Stimulated activated CD8-positive, alpha-beta memory T cell treated with anti-CD3 and anti-CD28 coated beads, Interleukin-12 subunit alpha, Interleukin-12 subunit beta, amount 100 ng/mL, for 1 hour (primary cell): ENCODE measurements around the gene CD4.

Experiments
- DNase-seq: peaks from one replicate; pipeline ENCODE4 v3.0.0-alpha.2; 2020; ENCODE audit warnings: low read depth

The CD4 gene

GRCh38 chr12:6765634-6766581, 23.4 kb upstream of the CD4 start, which contains the start of gene PTMS:
Gene PTMS, plus strand, starts transcription at chr12:6766363. Its CDS starts 343 bp downstream, at chr12:6766706.
- no peak for DNase-seq

- DNase-seq, result no peak
Measured at GRCh38 chr12:6766651-6767349, 22.5 kb upstream of the CD4 start.

DNA sequence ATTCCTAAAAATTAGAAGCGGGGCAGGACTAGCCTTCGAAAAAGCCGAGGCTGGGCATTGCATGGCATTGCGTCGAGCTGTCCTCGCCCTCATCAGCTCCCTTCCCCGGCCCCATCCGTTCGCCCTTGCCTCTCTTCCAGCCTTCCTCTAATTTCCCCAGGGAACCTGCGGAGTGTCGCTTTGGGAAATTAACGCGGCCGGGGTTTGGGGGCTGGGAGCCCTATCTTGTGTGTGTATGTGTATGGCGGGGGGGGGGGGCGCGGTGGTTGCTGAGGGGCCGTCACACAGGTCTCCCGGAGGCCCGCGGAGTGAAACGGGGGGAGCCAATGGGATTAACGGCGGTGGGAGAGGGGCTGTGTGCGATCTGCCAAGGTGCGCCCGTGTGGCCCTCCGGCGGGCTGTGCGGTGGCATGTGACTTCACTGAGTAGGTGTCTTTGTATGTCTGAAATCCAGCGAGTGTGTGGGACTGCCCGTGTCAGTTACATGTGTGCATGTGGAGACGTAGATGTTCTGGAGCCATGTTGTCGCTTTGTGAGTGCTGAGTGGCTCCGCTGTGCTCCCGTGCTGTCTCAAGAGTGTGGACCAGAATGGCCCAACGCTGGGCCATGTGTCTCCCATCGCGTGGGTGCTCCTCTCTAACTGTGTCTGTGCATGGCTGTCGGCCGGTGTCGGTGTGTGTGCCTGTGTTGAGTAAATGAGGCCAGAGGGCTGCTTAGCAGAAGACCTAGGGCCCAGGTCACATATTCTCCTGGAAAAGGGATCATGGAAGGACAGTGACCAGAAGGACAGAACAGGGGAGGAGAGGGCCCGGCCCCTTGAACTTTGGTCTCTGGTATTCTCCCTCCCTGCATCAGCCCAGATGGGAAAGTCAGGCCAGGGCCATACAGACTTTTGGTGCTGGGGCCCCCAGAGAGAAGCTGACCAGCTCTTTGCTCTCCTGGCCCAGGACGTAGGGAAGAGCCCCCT, 21.7 kb upstream of the CD4 start:
- DNase-seq, result no peak

DNA sequence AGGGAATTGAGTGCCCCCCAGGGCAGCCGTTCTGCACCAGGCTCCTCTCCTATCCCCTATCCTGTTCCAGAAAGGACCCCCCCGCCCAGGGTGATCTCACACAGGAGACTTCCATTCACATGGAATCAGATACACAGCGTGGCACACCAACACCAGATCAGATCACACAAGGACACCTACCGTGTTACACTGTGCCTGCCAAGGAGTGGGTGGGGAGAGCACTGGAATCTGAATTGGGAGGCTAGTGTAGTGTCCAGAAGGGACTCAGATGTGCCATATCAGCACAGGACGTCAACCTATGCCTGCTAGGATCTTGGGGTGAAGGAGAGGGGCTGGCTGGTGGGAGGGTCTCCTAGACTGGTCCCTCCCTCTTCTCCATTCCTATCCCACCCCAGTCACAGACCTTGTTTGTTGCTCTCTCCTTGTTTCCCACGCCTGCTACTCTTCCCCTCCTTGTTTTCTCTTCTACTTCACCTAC, 20.9 kb upstream of the CD4 start:
- no peak for DNase-seq

- DNase-seq, result no peak
Measured at GRCh38 chr12:6768990-6769389, 20.3 kb upstream of the CD4 start.

DNA sequence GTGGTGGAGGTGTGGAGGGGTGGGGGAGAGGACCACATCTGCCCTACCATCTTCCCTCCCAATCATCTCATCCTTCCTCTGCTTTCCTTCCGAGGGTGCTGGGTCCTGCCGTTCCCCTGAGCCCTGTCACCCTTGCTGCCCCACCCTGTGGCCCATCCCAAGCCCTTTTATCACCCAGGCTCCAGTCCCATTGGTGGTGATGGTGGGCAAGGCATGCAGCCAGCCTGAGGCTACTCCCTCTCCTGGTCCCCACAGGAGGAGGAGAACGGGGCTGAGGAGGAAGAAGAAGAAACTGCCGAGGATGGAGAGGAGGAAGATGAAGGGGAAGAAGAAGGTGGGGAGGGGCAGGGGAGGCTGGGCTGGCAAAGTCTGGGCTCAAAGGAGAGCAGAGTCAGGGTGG, 19.7 kb upstream of the CD4 start:
- DNase-seq, result no peak

DNA sequence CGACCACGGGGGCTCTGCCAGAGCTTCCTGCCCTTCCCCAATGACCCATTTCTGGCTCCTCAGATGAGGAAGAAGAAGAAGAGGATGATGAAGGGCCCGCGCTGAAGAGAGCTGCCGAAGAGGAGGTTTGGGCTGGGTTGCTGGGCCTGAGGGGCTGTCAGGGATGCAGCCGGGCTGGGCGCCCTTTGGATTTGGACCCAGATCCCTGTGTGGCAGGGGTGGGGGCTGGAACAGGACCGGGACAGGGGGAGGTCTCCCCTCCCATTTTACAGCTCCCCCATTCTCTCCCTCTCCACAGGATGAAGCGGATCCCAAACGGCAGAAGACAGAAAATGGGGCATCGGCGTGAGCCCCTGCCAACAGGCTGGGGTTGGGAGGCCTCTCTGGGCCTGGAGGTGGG, 19.2 kb upstream of the CD4 start:
- DNase-seq, result no peak

DNA sequence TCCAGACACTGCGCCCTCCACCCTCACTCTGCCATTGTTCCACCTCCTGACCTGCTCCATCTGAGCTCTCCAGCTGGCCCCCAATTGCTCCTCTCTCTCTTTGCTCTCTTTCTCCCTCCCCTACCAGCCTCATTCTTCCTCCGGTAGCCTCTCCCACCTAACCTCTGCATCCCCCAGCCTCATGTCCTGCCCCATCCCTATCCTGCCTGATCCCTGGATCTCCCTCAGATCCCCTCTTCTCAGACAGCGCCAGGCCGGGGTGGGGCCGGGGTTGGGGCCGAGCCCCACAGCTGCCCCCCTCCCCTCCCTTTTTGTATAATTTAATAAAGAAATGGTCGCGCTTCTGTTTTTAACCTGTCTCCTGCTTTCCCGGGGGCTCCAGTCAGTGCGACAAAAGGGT, 18.7 kb upstream of the CD4 start:
- DNase-seq, result no peak

DNA sequence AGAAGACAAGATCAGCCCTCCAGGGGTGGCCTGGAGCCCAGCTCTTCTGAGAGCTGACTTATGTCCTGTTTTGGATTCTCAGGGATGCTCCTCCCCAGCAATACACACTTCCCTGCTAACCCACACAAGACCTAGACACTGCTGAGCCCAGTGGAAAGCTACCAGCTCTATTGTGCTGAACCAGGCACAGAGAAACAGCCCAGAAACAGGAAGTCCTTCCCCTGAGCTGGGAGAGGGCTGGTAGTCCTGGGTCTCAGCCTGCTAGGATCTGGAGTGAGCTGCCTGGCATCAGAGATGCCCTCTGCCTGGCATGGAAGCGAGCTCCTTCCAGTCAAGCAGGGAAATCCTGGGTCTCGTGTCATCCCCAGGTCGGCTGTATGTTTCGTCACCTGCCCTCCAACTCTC, 18.2 kb upstream of the CD4 start:
- no peak for DNase-seq

DNA sequence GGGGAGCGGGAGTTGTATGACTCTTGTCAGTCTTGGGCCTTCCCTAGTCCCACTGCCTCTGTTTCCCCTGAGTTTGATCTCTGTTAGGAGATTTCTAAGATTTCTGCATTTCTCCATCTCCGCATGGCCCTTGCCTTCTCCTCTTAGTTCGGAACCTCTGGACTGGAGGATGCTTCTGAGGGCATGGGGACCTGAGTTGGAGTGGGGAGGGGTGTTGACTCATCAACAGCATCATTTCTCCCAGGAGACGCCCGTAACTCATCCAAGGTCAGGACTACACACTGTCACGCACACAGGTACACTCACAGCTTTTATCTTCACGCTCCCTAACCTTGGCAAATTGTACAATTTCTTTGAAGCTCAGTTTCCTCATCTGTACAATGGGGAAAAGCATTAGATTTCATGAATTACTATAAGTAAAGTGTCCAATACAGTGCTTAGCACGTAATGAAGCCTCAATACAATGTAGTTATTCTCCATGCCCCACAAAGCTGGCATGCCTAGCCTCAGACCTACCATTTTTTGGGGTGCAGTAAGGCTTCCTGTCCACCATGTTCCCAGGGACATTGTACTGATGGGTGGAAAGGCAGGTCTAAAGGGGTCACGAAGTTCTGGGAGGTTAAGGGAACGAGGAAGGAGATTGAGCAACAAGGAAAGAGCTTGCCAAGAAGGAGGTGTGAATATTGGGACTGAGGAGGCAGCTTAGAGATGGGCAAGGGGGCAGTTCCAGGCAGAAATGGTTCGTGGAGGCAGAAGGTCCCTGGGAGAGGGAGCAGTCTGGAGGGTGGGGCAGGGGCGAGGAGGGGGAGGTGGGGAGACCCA, 17.6 kb upstream of the CD4 start:
- DNase-seq, result no peak

DNA sequence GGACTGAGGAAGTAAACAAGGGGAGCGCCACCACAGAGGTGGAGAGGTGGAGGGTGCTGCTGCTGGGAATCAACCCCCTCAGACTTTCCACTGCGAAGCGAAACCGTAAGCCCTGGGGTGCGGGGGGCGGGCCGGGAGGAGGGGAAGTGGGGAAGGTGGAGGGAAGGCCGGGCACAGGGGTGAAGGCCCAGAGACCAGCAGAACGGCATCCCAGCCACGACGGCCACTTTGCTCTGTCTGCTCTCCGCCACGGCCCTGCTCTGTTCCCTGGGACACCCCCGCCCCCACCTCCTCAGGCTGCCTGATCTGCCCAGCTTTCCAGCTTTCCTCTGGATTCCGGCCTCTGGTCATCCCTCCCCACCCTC, 17.0 kb upstream of the CD4 start, which contains the start of gene LAG3:
TSS of gene LAG3 (plus strand) at position 190 of the 365 bp plus-strand sequence. CDS start 333 bp downstream, outside the sequence.
- DNase-seq, result no peak

DNA sequence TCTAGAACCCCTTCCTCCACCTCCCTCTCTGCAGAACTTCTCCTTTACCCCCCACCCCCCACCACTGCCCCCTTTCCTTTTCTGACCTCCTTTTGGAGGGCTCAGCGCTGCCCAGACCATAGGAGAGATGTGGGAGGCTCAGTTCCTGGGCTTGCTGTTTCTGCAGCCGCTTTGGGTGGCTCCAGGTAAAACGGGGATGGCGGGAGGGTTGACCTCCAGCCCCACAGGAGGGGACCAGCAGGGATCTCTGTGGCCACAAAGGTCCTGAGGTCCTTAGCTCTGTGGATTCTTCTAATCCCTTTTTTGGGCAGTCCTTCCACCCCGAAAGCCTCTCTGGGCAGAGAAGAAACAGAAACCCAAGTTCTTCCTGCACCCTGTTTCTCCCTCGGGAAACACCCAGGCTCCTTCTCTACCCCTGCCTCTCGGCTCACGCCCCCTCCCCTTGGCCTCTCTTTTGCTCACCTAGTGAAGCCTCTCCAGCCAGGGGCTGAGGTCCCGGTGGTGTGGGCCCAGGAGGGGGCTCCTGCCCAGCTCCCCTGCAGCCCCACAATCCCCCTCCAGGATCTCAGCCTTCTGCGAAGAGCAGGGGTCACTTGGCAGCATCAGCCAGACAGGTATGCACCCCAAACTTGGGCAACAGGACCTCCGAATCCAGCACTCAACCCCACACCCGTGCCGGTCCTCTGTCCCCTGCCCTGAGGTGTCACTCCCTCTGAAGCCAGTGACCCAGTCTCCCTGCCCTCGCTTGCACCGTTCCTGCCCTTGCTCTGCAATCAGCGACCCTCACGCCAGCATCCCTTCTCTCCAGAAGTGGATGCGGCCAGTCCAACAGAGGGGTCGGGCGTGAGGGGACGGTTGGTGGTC, 16.4 kb upstream of the CD4 start:
- no peak for DNase-seq

DNA sequence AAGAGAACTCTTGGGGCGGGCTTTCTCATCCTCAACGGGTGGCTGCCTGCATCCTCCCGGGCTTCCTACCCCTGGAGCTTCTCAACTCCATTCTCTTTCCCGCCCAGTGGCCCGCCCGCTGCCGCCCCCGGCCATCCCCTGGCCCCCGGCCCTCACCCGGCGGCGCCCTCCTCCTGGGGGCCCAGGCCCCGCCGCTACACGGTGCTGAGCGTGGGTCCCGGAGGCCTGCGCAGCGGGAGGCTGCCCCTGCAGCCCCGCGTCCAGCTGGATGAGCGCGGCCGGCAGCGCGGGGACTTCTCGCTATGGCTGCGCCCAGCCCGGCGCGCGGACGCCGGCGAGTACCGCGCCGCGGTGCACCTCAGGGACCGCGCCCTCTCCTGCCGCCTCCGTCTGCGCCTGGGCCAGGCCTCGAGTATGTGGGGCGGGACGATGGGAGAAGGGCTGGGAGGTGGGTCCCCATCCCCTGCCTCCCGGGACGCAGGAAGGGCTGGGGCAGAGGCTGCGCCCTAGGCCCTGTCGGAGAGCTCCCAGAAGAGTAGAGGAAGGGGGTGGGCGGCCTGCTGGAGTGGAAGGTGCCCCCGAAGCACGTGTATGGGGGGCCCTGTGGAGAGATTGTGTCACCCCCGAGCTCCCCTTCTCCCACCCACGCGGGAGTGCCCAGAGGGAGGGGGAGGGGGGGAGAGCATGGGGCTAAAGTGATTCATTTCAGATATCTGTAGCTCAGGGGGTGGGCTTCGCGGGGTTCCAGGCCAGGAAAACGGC, 15.6 kb upstream of the CD4 start:
- DNase-seq, result no peak

DNA sequence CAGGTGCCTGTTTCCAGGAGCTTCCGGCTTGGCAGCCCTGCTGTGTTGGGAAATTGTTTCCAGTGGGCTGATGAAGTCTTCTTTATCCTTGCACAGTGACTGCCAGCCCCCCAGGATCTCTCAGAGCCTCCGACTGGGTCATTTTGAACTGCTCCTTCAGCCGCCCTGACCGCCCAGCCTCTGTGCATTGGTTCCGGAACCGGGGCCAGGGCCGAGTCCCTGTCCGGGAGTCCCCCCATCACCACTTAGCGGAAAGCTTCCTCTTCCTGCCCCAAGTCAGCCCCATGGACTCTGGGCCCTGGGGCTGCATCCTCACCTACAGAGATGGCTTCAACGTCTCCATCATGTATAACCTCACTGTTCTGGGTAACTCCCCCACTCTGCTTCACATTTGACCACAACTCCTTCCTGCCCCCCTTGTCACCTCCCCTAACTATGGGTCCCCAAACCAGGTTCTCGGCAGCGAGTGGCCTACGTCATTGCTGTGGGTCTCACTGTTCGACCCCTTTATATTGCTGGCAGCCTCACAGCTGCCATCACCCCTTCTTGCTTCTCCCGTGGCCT, 14.7 kb upstream of the CD4 start:
- no peak for DNase-seq

DNA sequence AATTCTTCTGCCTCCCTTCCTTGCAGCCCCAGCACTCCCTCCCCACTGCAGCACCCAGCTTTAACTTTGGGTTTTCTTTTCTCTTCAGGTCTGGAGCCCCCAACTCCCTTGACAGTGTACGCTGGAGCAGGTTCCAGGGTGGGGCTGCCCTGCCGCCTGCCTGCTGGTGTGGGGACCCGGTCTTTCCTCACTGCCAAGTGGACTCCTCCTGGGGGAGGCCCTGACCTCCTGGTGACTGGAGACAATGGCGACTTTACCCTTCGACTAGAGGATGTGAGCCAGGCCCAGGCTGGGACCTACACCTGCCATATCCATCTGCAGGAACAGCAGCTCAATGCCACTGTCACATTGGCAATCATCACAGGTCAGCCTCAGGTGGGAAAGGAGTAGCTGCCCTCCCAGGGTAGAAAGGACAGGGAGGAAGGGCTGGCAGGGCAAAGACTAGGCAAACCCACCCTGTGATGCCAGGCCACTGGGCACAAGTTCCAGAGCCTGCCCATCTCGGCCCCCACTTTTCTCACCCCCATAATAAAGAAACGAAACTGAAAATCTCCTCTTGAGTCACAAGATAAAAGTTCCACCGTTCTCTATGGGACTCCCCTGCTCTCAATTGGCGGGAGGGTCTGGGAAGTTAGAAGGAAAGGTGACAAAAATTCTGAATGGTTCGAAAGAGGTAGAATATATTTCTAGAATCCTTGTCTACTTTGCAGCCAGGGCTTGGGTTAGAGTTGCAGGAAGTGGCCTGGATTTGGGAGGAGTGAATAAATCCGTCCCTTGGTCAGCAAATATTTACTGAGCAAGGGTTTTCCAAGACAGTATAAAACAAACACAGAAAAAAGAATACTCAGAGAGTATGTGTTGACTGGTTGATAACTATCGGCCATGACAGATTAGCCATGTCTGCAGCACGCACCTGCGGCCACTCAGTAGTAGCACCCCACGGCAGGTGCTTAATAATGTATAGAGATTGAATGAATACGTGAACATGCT, 13.8 kb upstream of the CD4 start:
- DNase-seq, result no peak

DNA sequence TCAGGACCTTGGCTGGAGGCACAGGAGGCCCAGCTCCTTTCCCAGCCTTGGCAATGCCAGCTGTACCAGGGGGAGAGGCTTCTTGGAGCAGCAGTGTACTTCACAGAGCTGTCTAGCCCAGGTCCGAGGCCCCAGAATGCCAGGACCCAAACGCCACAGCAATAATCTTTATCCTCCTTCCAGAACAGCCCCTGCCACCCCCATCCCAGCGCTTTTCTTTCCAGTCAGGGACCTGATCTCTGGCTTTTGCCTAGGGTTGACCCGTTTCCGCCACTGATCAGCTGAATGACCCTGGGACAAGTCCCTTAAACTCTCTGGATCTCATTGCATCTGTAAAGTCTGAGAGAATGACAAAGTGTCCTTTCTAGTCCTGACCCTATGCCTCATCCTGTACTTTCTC, 11.9 kb upstream of the CD4 start:
- no peak for DNase-seq

DNA sequence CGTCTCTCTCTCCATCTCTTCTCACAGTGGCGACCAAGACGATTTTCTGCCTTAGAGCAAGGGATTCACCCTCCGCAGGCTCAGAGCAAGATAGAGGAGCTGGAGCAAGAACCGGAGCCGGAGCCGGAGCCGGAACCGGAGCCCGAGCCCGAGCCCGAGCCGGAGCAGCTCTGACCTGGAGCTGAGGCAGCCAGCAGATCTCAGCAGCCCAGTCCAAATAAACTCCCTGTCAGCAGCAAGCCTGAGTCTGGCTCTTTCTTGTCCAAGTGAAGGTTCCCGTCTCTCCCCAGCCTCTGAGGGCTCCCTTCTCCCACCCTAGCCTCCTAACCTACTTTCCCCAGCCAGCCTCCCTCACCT, 11.1 kb upstream of the CD4 start:
- no peak for DNase-seq
